Measurements from ENCODE around the gene FHIT. TPM values are rescaled to one million over a fixed set of nuclear protein-coding genes. Genes with fewer than 3 reads are reported as not detected.

Gene FHIT
- total and polyA plus RNA-seq, 2 of the 4 experiments (the other 2 are of a cell fraction) = 0.07 TPM; not detected in 1

GRCh38 chr3:61226166-61226686 lies 25.0 kb downstream of the FHIT start:
- Histone ChIP-seq H3K18ac (ENCODE audit: low read depth, low read length) (no peak overlapping the region), H3K4me3 (ENCODE audit: insufficient read depth, low read depth, low read length) (no peak overlapping the region), H3K79me1 (ENCODE audit: low read depth in 1 of 2, low read length in 2 of 2) (no peaks in the 10 kb centered on the region), H2BK120ac (ENCODE audit: low read depth, low read length) (no peak overlapping the region), H2AK5ac (ENCODE audit: low read depth, low read length) (no peak overlapping the region), H3K36me3 (ENCODE audit: control insufficient read depth, insufficient read depth, low read length) (no peaks in the 10 kb centered on the region), H4K91ac (ENCODE audit: insufficient read depth, low read depth, low read length) (no peak overlapping the region), H3K4ac (ENCODE audit: low read depth, low read length) (no peak overlapping the region), H4K8ac (ENCODE audit: low read depth in 2 of 2, low read length in 2 of 2) (no peak overlapping the region), H2AK9ac (replicated peaks; ENCODE audit: low read depth, low read length, poor library complexity) (no peak overlapping the region), H3K56ac (ENCODE audit: extremely low read depth, insufficient read depth, low read length) (no peak overlapping the region), H3K14ac (replicated peaks; ENCODE audit: low read depth, low read length) (no peak overlapping the region), H2BK15ac (ENCODE audit: low read depth, low read length) (no peak overlapping the region), H3K27ac (ENCODE audit: insufficient read depth, low read length) (no peak overlapping the region), H2BK20ac (ENCODE audit: low read depth, low read length) (no peak overlapping the region), H4K5ac (ENCODE audit: low read depth, low read length) (no peak overlapping the region), H4K20me1 (ENCODE audit: insufficient read depth, low read length) (no peaks in the 10 kb centered on the region), H3K4me1 (ENCODE audit: control insufficient read depth, insufficient read depth, low read length) (no peaks in the 10 kb centered on the region), H2BK5ac (ENCODE audit: low read depth, low read length, poor library complexity, severe bottlenecking) (no peak overlapping the region), H3K4me2 (ENCODE audit: low read depth, low read length) (no peak overlapping the region), H3K9ac (ENCODE audit: low read depth, low read length) (no peak overlapping the region), H3K9me3 (ENCODE audit: control insufficient read depth, insufficient read depth, low read length) (no peaks in the 10 kb centered on the region), H2AFZ (replicated peaks; ENCODE audit: low read length, poor library complexity) (no peak overlapping the region), H3K27me3 (ENCODE audit: control insufficient read depth, insufficient read depth, low read length) (no peaks in the 10 kb centered on the region), H3K23ac (ENCODE audit: low read depth, low read length) (no peak overlapping the region), H3K9me1 (ENCODE audit: insufficient read depth, low read length) (no peaks in the 10 kb centered on the region)
- intact Hi-C loops (cut with micrococcal nuclease) (no loop called here), dilution Hi-C loops (cut with HindIII; ENCODE audit: low sequenced_read_pairs, unreplicated experiment) (no loop called here), in situ Hi-C loops (cut with MboI; ENCODE audit: low sequenced_read_pairs) (no loop called here)
- DNase-seq = no peak
- WGBS, 2 experiments (ENCODE audit: extremely low coverage in 2 of 2, insufficient read length in 1 of 2) = no CpG with 5 or more reads among the region's 6 CpGs
- no peak for ATAC-seq (ENCODE audit: low read depth)
- POLR2A ChIA-PET (ENCODE audit: unreplicated experiment) = no interaction called here
- BruUV-seq (replicated peaks) = no TSS peak
- TF ChIP-seq MAZ (IDR thresholded peaks at IDR 0.05; ENCODE audit: borderline replicate concordance, low read depth, low read length) (no peak), BHLHE40 (IDR thresholded peaks at IDR 0.05; ENCODE audit: low read depth, low read length) (no peak), CHD1 (IDR thresholded peaks at IDR 0.05; ENCODE audit: low read depth, low read length) (no peak), POLR2A (IDR thresholded peaks at IDR 0.05; ENCODE audit: low read depth, low read length) (no peak)
- CTCF ChIA-PET = no interaction called here
